ENCODE data around the gene TRIM37. TPM values are rescaled to one million over a fixed set of nuclear protein-coding genes. Genes with fewer than 3 reads are reported as not detected.

Gene TRIM37
- total and polyA plus RNA-seq, 2 of the 8 experiments (the other 6 are each of a cell fraction or from before 2014, with no cell fraction given) = 38.2 to 57.0 TPM

- ChIA-PET POLR2A (ENCODE audit: partially characterized antibody) (no interaction called here), CTCF (ENCODE audit: partially characterized antibody) (no interaction called here)
- no peak overlapping the region for H3K23ac ChIP-seq (ENCODE audit: insufficient read length)
- no peaks in the 10 kb centered on the region for H3K79me2 ChIP-seq (ENCODE audit: control insufficient read depth in 1 of 2, insufficient read depth in 2 of 2, low read length in 2 of 2)
- no peaks in the 10 kb centered on the region for H4K20me1 ChIP-seq (replicated peaks in 1 of 2; ENCODE audit: control insufficient read depth in 1 of 2, insufficient read depth in 2 of 2, low read length in 2 of 2)
- H3K14ac ChIP-seq (ENCODE audit: insufficient read length) = no peak overlapping the region
- H2BK5ac ChIP-seq (ENCODE audit: low read depth, low read length) = no peak overlapping the region
- no peaks in the 10 kb centered on the region for H3K23me2 ChIP-seq (ENCODE audit: low read depth, low read length)
- H3K27ac ChIP-seq (ENCODE audit: low read depth, low read length) = no peak overlapping the region
- H2AK5ac ChIP-seq (ENCODE audit: low read depth, low read length) = no peak overlapping the region
- no peaks in the 10 kb centered on the region for H3K9me3 ChIP-seq (ENCODE audit: insufficient read depth in 2 of 2, low read depth in 1 of 2, low read length in 1 of 2)
- peaks cover 0 to 19% (median 9%) of the 10 kb centered on the region in 4 experiments; a peak in 6 of 8 replicates for H3K36me3 ChIP-seq (ENCODE audit: control insufficient read depth in 2 of 4, insufficient read depth in 4 of 4, low read length in 3 of 4)
- no peaks in the 10 kb centered on the region for H3K4me1 ChIP-seq (replicated peaks in 1 of 4; ENCODE audit: control insufficient read depth in 3 of 4, insufficient read depth in 4 of 4, low read length in 3 of 4)
- no peak overlapping the region for H2BK120ac ChIP-seq (replicated peaks; ENCODE audit: low read depth, low read length)
- 94% methylated on average over 1 of the region's 1 CpG; no CpG with 5 or more reads in 1 of the 2 experiments for WGBS, 2 experiments (ENCODE audit: extremely low coverage in 1 of 2, insufficient coverage in 1 of 2, insufficient read length in 1 of 2, insufficient replicate concordance in 2 of 2, low coverage in 1 of 2, low lambda C conversion rate in 2 of 2, missing lambda C conversion rate in 1 of 2)
- no peak overlapping the region for H2BK15ac ChIP-seq (ENCODE audit: low read length)
- no peak overlapping the region for H2AFZ ChIP-seq (ENCODE audit: low read length)
- no peak overlapping the region for H4K91ac ChIP-seq (replicated peaks; ENCODE audit: insufficient read length, low read length)
- DNase-seq (ENCODE audit: low read depth in 1 of 2, low spot score in 2 of 2) (no peak), FAIRE-seq (no peak)
- H3K79me1 ChIP-seq (ENCODE audit: low read depth, low read length) = no peaks in the 10 kb centered on the region
- H2BK12ac ChIP-seq (ENCODE audit: low read depth, low read length) = no peak overlapping the region
- H4K5ac ChIP-seq (ENCODE audit: insufficient read length, low read depth, low read length) = no peak overlapping the region
- no peak overlapping the region for H3K56ac ChIP-seq (replicated peaks; ENCODE audit: insufficient read length, low read depth, low read length)
- no peak overlapping the region for H3K4ac ChIP-seq (replicated peaks; ENCODE audit: insufficient read length, low read depth, low read length)
- no peak overlapping the region for H4K8ac ChIP-seq (ENCODE audit: extremely low read depth, insufficient read depth, low read length)
- H3K18ac ChIP-seq (ENCODE audit: extremely low read depth, low read length) = no peak overlapping the region
- H3K27me3 ChIP-seq (replicated peaks in 1 of 4; ENCODE audit: control insufficient read depth in 3 of 4, extremely low read depth in 1 of 4, insufficient read depth in 3 of 4, low read length in 3 of 4) = no peaks in the 10 kb centered on the region
- no peak overlapping the region for H3K4me3 ChIP-seq (ENCODE audit: extremely low read depth in 1 of 4, insufficient read depth in 2 of 4, low read depth in 3 of 4, low read length in 4 of 4)
- no peak overlapping the region for H3K4me2 ChIP-seq (ENCODE audit: insufficient read depth in 1 of 2, low read depth in 2 of 2, low read length in 2 of 2)
- H2BK20ac ChIP-seq (ENCODE audit: low read length) = no peak overlapping the region
- no peak overlapping the region for H3K9ac ChIP-seq (replicated peaks in 1 of 4; ENCODE audit: extremely low read depth in 1 of 4, low read depth in 3 of 4, low read length in 3 of 4)
- TF ChIP-seq CTBP2 (IDR thresholded peaks at IDR 0.05; ENCODE audit: borderline replicate concordance, insufficient read depth, insufficient read length, low read length) (no peak), SIX5 (IDR thresholded peaks at IDR 0.05; ENCODE audit: low read depth, low read length) (no peak), PHF8 (conservative IDR thresholded peaks at IDR 0.05; ENCODE audit: low read depth, low read length) (no peak), RBBP5 (IDR thresholded peaks at IDR 0.05; ENCODE audit: borderline replicate concordance, low read depth, low read length) (no peak), RAD21 (IDR thresholded peaks at IDR 0.05 in 1 of 2, conservative IDR thresholded peaks at IDR 0.05 in 1 of 2; ENCODE audit: low read depth in 2 of 2, low read length in 2 of 2) (no peak), EP300 (IDR thresholded peaks at IDR 0.05; ENCODE audit: borderline replicate concordance in 1 of 2, low read depth in 2 of 2, low read length in 2 of 2) (no peak), HDAC6 (IDR thresholded peaks at IDR 0.05; ENCODE audit: low read depth, low read length) (no peak), BRCA1 (IDR thresholded peaks at IDR 0.05; ENCODE audit: low read depth, low read length) (no peak), SP2 (IDR thresholded peaks at IDR 0.05; ENCODE audit: low read length) (no peak), CHD1 (IDR thresholded peaks at IDR 0.05; ENCODE audit: low read depth, low read length) (no peak), TCF12 (IDR thresholded peaks at IDR 0.05; ENCODE audit: low read depth, low read length) (no peak), SUZ12 (IDR thresholded peaks at IDR 0.05; ENCODE audit: low read length) (no peak), FOSL1 (IDR thresholded peaks at IDR 0.05; ENCODE audit: insufficient read depth, low read depth, low read length) (no peak), RNF2 (IDR thresholded peaks at IDR 0.05; ENCODE audit: borderline replicate concordance, low read depth, low read length, missing control alignments, poor library complexity, severe bottlenecking) (no peak), POLR2A (IDR thresholded peaks at IDR 0.05; ENCODE audit: control extremely low read depth in 1 of 2, low read depth in 2 of 2, low read length in 2 of 2) (no peak)
These were observed 106.7 kb downstream of the TRIM37 start for GRCh38 chr17:59000022-59000421.

Data from H1 (cell line).